GM06990 (cell line): ENCODE data around the gene BCOR.

Experiments used
- DNase-seq: peaks from one replicate; pipeline ENCODE4 v3.0.0-alpha.2; 2011; ENCODE audit not compliant: insufficient read length; ENCODE audit errors: extremely low read depth
- H3K27me3 ChIP-seq: replicated peaks from 2 replicates; pipeline ENCODE4 v1.6.0; 2011; ENCODE audit warnings: low read length; ENCODE audit not compliant: control insufficient read depth, insufficient read depth
- H3K36me3 ChIP-seq: 2 replicates; pipeline ENCODE4 v1.5.1; 2011; ENCODE audit warnings: low read length; ENCODE audit not compliant: control insufficient read depth, insufficient read depth
- H3K4me3 ChIP-seq: replicated peaks from 2 replicates; pipeline ENCODE4 v1.5.1; 2011; ENCODE audit warnings: low read depth, mild to moderate bottlenecking, control low read depth, low read length
- TF ChIP-seq, protein P1 (sequence below): IDR thresholded peaks from 2 replicates; pipeline ENCODE4 v1.5.1; 2011; ENCODE audit warnings: low read length, control low read depth, mild to moderate bottlenecking, inconsistent platforms; ENCODE audit not compliant: insufficient read depth, poor library complexity, severe bottlenecking

BCOR gene

DNA sequence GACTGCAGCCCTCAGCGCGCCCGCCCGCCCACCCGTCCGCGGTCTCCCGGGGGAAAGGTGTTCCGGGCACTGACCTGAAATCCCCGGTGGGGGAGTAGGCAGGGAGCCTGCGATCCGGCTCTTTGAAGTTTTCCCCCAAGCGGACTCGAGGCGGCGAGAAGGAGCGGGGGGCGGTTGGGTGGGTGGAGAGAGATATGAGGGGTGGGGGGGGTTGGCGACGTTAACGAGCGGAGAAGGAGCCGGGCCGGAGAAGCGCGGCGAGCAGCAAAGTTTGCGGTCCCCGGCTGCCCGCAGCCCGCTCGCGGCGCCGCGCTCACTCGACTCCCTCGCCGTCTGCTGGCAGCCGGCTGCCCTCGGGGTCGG is 636 bp downstream of the BCOR start:
- peak overlapping the region; percentile 70 for H3K4me3 ChIP-seq
- DNase-seq: no peak
- TF ChIP-seq, protein P1, sequence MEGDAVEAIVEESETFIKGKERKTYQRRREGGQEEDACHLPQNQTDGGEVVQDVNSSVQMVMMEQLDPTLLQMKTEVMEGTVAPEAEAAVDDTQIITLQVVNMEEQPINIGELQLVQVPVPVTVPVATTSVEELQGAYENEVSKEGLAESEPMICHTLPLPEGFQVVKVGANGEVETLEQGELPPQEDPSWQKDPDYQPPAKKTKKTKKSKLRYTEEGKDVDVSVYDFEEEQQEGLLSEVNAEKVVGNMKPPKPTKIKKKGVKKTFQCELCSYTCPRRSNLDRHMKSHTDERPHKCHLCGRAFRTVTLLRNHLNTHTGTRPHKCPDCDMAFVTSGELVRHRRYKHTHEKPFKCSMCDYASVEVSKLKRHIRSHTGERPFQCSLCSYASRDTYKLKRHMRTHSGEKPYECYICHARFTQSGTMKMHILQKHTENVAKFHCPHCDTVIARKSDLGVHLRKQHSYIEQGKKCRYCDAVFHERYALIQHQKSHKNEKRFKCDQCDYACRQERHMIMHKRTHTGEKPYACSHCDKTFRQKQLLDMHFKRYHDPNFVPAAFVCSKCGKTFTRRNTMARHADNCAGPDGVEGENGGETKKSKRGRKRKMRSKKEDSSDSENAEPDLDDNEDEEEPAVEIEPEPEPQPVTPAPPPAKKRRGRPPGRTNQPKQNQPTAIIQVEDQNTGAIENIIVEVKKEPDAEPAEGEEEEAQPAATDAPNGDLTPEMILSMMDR: no peak
- no peaks in the 10 kb centered on the region for H3K27me3 ChIP-seq
- no peaks in the 10 kb centered on the region for H3K36me3 ChIP-seq

DNA sequence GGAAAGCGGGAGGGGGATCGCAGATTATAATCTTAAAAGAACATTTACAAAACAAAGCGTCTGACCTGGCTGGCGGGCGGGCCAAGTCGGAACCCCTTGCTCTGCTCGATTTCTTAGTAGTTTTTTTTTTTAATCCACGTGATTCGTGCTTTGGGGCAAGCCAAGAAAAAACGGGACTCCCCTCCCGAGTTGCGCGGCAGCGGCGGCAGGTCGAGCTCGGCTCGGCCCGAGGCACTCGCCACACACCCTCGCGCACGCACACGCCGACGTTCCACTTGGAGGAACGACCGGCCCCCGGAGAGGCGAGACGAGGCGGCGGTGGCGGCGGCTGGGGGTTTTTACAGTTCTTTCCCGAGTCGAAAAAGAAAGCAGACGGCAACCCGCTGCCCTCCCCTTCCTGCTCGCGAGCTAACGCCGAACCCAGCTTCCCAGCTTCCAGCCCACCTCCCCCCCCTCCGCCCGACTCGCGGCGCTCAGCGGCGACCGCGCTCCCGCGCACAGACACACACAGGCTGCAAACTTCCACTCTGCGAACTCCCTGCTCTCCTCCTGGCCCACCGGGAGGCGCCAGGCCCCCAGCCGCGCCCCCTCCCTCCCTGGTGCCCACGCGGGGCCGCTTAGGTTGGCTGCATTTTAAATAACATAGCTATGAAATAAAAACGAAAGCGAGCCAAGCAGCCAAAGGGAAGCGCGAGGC is 1.2 kb downstream of the BCOR start:
- Histone ChIP-seq H3K4me3 (peak overlapping the region; percentile 70), H3K27me3 (no peaks in the 10 kb centered on the region), H3K36me3 (no peaks in the 10 kb centered on the region)
- peak; percentile 65 for DNase-seq
- TF ChIP-seq, protein P1: no peak

DNA sequence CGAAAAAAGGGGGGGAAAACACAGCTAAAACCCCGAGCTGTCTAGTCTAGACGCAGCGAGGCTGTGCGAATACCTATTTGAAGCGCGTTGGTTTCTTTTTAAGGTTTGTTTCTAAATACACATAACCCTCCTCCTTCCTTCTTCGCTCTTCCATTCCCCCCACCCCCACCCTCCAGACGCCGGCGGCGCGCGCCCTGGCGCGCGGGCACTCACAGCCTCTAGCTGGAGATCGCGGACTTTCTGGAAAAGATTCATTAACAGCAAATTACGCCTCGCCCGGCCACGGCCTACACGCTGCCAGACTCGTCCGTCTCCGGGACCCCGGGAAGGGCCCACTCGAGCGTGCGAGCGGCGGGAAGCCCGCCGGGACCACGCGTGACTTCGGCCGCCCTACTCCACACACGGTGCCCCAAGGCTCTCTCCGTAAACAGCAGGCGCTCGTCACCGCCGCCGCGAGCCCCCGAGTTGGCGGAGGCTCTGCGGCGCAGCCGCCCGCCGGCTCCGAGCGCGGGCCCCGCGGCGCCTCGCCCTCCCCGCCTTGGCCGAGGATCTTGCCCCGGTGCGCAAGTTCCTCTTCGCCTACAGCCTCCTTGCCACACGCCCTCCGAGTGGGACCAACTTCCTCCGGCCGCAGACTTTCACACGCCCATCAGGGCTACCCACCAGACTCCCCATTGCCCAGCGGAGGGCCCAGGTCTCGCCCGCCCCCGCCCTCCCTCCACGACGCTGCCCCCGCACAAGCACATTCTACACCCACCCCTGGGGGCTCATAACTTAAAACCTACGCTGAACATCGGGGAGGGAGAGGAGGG is 2.0 kb downstream of the BCOR start:
- Histone ChIP-seq H3K36me3 (no peaks in the 10 kb centered on the region), H3K27me3 (no peaks in the 10 kb centered on the region), H3K4me3 (peak overlapping the region; percentile 70)
- TF ChIP-seq, protein P1: no peak
- no peak for DNase-seq

DNA sequence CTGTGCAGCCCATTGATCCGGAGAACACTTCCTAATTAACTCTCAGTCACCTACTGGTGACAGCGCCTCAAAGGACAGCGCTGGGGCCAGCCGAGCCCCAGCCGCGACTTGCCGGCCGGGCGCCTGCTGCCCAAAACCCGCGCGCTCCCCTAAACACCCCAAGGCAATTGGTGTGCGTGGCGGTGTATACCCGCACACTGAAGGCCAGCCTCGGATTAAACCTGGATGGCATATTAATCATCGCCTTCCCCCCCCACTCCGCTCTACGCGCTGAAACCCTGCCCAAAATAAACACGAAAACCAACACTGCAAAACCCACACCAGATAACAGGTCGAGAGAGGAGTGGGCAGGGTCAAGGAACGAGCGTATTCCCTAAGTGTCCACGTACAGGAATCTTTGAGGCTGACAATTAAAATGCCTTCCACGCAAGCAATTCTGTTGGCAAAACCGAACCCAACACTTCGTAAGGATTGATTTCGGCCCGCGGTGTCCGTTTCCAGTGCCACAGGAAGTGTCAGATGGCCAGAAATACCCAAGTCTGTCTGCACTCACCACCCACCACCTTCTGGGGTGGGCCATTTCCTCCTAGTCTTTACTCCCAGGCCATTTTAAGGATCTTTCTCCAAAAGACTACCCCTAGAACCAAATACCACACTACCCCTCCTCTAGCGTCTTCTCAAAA is 2.7 kb downstream of the BCOR start:
- DNase-seq: no peak

DNA sequence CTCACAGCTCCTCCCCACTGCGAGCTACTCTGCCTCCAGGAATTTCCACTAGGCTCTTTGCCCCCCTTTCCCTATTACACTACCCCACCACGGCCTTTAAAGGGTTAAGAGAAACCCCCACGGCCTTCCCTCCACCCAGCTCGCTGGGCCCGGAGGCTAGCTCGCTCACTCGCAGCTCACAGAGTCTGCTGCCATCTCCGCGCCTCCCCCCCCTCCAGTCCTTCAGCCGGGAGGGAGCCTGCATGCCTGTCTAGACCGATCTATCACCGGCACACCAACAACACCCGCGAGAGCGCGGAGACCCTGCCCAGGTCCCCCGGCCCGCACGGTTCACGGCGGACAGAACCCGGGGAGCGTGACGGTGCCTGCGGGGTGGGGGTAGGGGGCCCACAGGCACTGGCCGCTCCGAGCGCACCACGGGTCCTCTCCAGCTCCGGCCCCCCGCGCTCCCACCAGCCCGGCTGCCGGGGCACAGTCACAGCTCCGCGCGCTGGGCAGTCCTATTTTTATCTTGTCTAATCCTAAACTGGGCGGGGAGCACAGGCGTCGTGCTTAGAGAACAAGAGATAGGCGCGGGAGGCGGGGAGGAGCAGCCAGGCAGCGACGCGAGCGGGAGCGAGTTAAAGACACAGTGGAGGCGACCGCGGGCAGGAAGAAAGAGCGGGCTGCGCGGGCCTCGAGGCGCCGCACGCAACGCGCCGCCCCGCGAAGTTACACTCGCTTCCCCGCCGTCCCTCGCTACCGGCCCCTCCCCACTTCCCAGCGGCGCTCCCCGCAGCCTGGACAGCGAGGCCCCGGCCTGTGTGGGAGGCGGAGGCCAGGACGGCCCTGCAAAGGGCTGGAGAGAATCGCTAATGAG is 3.5 kb downstream of the BCOR start:
- H3K36me3 ChIP-seq: no peaks in the 10 kb centered on the region
- H3K27me3 ChIP-seq: no peaks in the 10 kb centered on the region
- TF ChIP-seq, protein P1: no peak
- no peak for DNase-seq
- peak overlapping the region; percentile 70 for H3K4me3 ChIP-seq

More for the DNA sequence above, 2.7 kb downstream of the BCOR start:
- H3K36me3 ChIP-seq: no peaks in the 10 kb centered on the region
- H3K27me3 ChIP-seq: no peaks in the 10 kb centered on the region
- peak overlapping the region; percentile 70 for H3K4me3 ChIP-seq
- TF ChIP-seq, protein P1: no peak
